GM12878 (cell line): Measurements from ENCODE around the gene THAP7. TPM values are rescaled to one million over a fixed set of nuclear protein-coding genes. Genes with fewer than 3 reads are reported as not detected.

Experiments
- ATAC-seq: fragments of 200-7000 bp; cut with Tn5 transposase; 3 replicates; pipeline ENCODE4 v1.9.1; 2020; ENCODE audit warnings: mild to moderate bottlenecking, moderate library complexity
- BruUV-seq: library from RNA; stranded (reverse); fragments of 400-500 nt; replicated peaks from 2 replicates; lab custom pipeline; 2021; lab: Mats Ljungman, UMichigan
- CTCF ChIA-PET: fragments of 300-600 bp; sonication (Branson Sonifier 250); formaldehyde crosslinking; extraction: SDS; loops from one replicate; lab custom pipeline; 2021; ENCODE audit warnings: inconsistent platforms; lab: Yijun Ruan, JAX
- POLR2A ChIA-PET: fragments of 350-600 bp; formaldehyde crosslinking; extraction: SDS; loops from one replicate; lab custom pipeline; 2021; ENCODE audit warnings: inconsistent platforms; lab: Charles Lee
- RAD21 ChIA-PET: fragments of 300-600 bp; sonication (Branson Sonifier 250); formaldehyde crosslinking; loops from one replicate; lab custom pipeline; 2023; ENCODE audit warnings: antibody characterized with exemption; ENCODE audit not compliant: unreplicated experiment; lab: Charles Lee
- SMC1A ChIA-PET: fragments of 300-600 bp; sonication (Branson Sonifier 250); formaldehyde crosslinking; loops from one replicate; lab custom pipeline; 2023; ENCODE audit not compliant: unreplicated experiment, uncharacterized antibody; lab: Charles Lee
- DNase-seq: peaks from one replicate; pipeline ENCODE4 v3.0.0-alpha.2; 2011; ENCODE audit warnings: low read depth, low spot score
- FAIRE-seq: peaks from 3 replicates; lab custom pipeline; 2011; peaks lifted over from hg19 to GRCh38; lab: Jason Lieb, UNC
- H2AFZ ChIP-seq: 2 replicates; pipeline ENCODE4 v1.6.0; 2011; ENCODE audit warnings: low read depth, low read length, control low read depth; ENCODE audit not compliant: control insufficient read depth
- H3K27ac ChIP-seq: 2 replicates; pipeline ENCODE4 v1.5.1; 2011; ENCODE audit warnings: control low read depth; ENCODE audit not compliant: control insufficient read depth, insufficient read depth
- H3K27me3 ChIP-seq, 2 experiments: replicated peaks in 1 of 2; 2 replicates each; pipeline versions ENCODE4 v1.6.0 to v1.6.1; 2011; ENCODE audit warnings: low read length in 1 of 2; ENCODE audit not compliant: control insufficient read depth in 2 of 2, insufficient read depth in 2 of 2
- H3K36me3 ChIP-seq, 2 experiments: 2 replicates each; pipeline ENCODE4 v1.5.1; 2011; ENCODE audit warnings: low read length in 1 of 2; ENCODE audit not compliant: control insufficient read depth in 2 of 2, insufficient read depth in 2 of 2
- H3K4me1 ChIP-seq: 2 replicates; pipeline ENCODE4 v1.6.1; 2011; ENCODE audit warnings: mild to moderate bottlenecking, low read length, moderate library complexity, mixed read lengths; ENCODE audit not compliant: control insufficient read depth, insufficient read depth
- H3K4me2 ChIP-seq: 2 replicates; pipeline ENCODE4 v1.6.0; 2011; ENCODE audit warnings: control low read depth; ENCODE audit not compliant: control insufficient read depth, insufficient read depth
- H3K4me3 ChIP-seq: fragments of 200-600 bp; sonication (generic); 2 replicates; pipeline ENCODE4 v1.5.1; 2016
- H3K79me2 ChIP-seq: 2 replicates; pipeline ENCODE4 v1.6.0; 2011; ENCODE audit warnings: low read length; ENCODE audit not compliant: control insufficient read depth, insufficient read depth
- H3K9ac ChIP-seq: 2 replicates; pipeline ENCODE4 v1.8.0; 2011; ENCODE audit warnings: low read length, control low read depth, mixed read lengths; ENCODE audit not compliant: control insufficient read depth, insufficient read depth
- H3K9me3 ChIP-seq: replicated peaks from 3 replicates; pipeline ENCODE4 v1.5.1; 2011; ENCODE audit warnings: mild to moderate bottlenecking, low read length; ENCODE audit not compliant: control insufficient read depth, insufficient read depth
- H4K20me1 ChIP-seq: 2 replicates; pipeline ENCODE4 v1.6.0; 2011; ENCODE audit not compliant: control insufficient read depth, insufficient read depth
- BCL11A ChIP-seq: IDR thresholded peaks from 2 replicates; pipeline ENCODE4 v1.6.1; 2011; ENCODE audit warnings: low read depth, low read length
- BHLHE40 ChIP-seq, 2 experiments: fragments of 450-650 bp in 1 of 2; IDR thresholded peaks; 2 replicates each; pipeline ENCODE4 v1.6.1; 2011 to 2017; ENCODE audit warnings: low read depth in 2 of 2, borderline replicate concordance in 1 of 2, improper control_type of control experiment in 1 of 2, low read length in 1 of 2, mild to moderate bottlenecking in 1 of 2
- HDGF ChIP-seq: fragments of 450-650 bp; IDR thresholded peaks from 2 replicates; pipeline ENCODE4 v1.6.1; 2016; ENCODE audit warnings: antibody characterized with exemption
- MTA2 ChIP-seq: fragments of 450-650 bp; IDR thresholded peaks from 2 replicates; pipeline ENCODE4 v1.6.1; 2016; ENCODE audit warnings: low read depth, mild to moderate bottlenecking, moderate library complexity
- POLR2AphosphoS5 ChIP-seq: IDR thresholded peaks from 2 replicates; pipeline ENCODE4 v1.6.1; 2011; ENCODE audit warnings: mild to moderate bottlenecking, low read length, inconsistent platforms
- SMAD1 ChIP-seq: fragments of 450-650 bp; IDR thresholded peaks from 2 replicates; pipeline ENCODE4 v1.6.1; 2018; ENCODE audit warnings: mild to moderate bottlenecking, low read depth; ENCODE audit not compliant: partially characterized antibody
- ZBTB11 ChIP-seq: fragments of 450-650 bp; formaldehyde crosslinking; IDR thresholded peaks from 2 replicates; pipeline ENCODE4 v1.5.0; 2022; ENCODE audit warnings: mild to moderate bottlenecking, missing genetic modification characterization
- ZNF207 ChIP-seq: fragments of 450-650 bp; IDR thresholded peaks from 2 replicates; pipeline ENCODE4 v1.6.1; 2014; ENCODE audit warnings: antibody characterized with exemption, mild to moderate bottlenecking, borderline replicate concordance
- WGBS: methylation state at CpG from one replicate; pipeline ENCODE4 v1.1.6; 2016; ENCODE audit warnings: low lambda C conversion rate; ENCODE audit not compliant: insufficient replicate concordance, insufficient coverage; ENCODE audit errors: missing lambda C conversion rate; 5-methylcytosine and 5-hydroxymethylcytosine counted together
- in situ Hi-C: fragments of 300-500 bp; cut with MboI; formaldehyde crosslinking; loops from 9 replicates; pipeline ENCODE4 v1.14.3; 2018; ENCODE audit warnings: mixed read lengths
- intact Hi-C: fragments of 100-400 bp; cut with micrococcal nuclease; formaldehyde crosslinking; loops from one replicate; pipeline ENCODE4 v1.14.2; 2022; ENCODE audit not compliant: unreplicated experiment
- polyA plus RNA-seq, 11 experiments: library from polyadenylated mRNA; depleted of rRNA in 4 of 11; unstranded in 6 of 11; stranded (reverse) in 5 of 11; fragments of >200 nt; fragmentation: Nextera tagmentation in 4 of 11; fragmentation: Illumina TruSeq in 1 of 11; extraction: Ambion mirVana in 4 of 11; extraction: Trizol in 1 of 11; gene quantifications; 1 replicate in 1 of 11; 2 replicates in 10 of 11; pipeline versions ENCODE4 v1.2.1 to v1.2.3, GENCODE V29; 2011 to 2016; ENCODE audit warnings: inconsistent platforms in 2 of 11, missing spikeins in 2 of 11, low read depth in 1 of 11
- total RNA-seq, 4 experiments: library from RNA; depleted of rRNA in 3 of 4; stranded (reverse); fragments of >200 nt in 3 of 4; fragmentation: Illumina TruSeq in 1 of 4; extraction: Trizol in 1 of 4; gene quantifications; 2 replicates each; pipeline versions ENCODE4 v1.2.1 to v1.2.3, GENCODE V29; 2013 to 2021

The THAP7 gene
- total and polyA plus RNA-seq, 10 of the 15 experiments (the other 5 are each of a cell fraction or from before 2014, with no cell fraction given) = 0.66 to 58.3 (median 26.3) TPM

- ChIA-PET SMC1A (no interaction called here), POLR2A (interaction anchor here (1.1 kb wide), 1 partner anchor 10 kb away, joined by 3 read pairs; no protein-coding TSS in a partner anchor), CTCF (interaction anchor here (1.8 kb wide), 1 partner anchor 18 kb away, joined by 11 read pairs; the partner anchor contains the start of gene LZTR1), RAD21 (no interaction called here)
- TF ChIP-seq BCL11A = no peak
- TF ChIP-seq SMAD1 = no peak
- no peak for TF ChIP-seq BHLHE40 (IDR thresholded peaks at IDR 0.05; ENCODE audit: borderline replicate concordance in 1 of 2, low read depth in 2 of 2, low read length in 1 of 2)
- TF ChIP-seq MTA2 = no peak
- no peak for TF ChIP-seq ZNF207
- no peak for TF ChIP-seq HDGF
- TF ChIP-seq POLR2AphosphoS5 = 0 out of 2 replicates have a peak, but pooled peaks have one; percentile 43
- no peak for TF ChIP-seq ZBTB11 (CRISPR knock-in tag)
- in situ Hi-C loops (no loop called here), intact Hi-C loops (no loop called here)
- Histone ChIP-seq H3K9ac (no peak overlapping the region; the same call in 1 of the 2 replicates), H4K20me1 (no peaks in the 10 kb centered on the region), H3K4me1 (peaks cover 5% of the 10 kb centered on the region), H3K4me2 (peak overlapping the region; percentile 90), H3K9me3 (no peaks in the 10 kb centered on the region), H3K4me3 (no peak overlapping the region), H2AFZ (no peak overlapping the region), H3K79me2 (peaks cover 21% of the 10 kb centered on the region), H3K27ac (no peak overlapping the region), H3K36me3 (peaks cover 2 to 4% of the 10 kb centered on the region in 2 experiments; a peak in 1 of 4 replicates), H3K27me3 (no peaks in the 10 kb centered on the region)
- WGBS = 97% methylated on average over 27 of the region's 27 CpGs
- DNase-seq (no peak), FAIRE-seq (no peak), ATAC-seq (no peak)
- no TSS peak for BruUV-seq
These were observed 2.3 kb downstream of the THAP7 start for GRCh38 chr22:20999350-21000206.
